HEK293 (cell line): ENCODE data around the gene BABAM1.
A peak's percentile ranks its signal among the peaks of the same experiment; 100 is the strongest.

ENCODE experiments used
- CTCF ChIA-PET: fragments of 350-600 bp; formaldehyde crosslinking; extraction: SDS; loops from one replicate; lab custom pipeline; 2021; ENCODE audit warnings: antibody characterized with exemption; lab: Yijun Ruan, JAX
- POLR2A ChIA-PET: fragments of 300-600 bp; formaldehyde crosslinking; extraction: SDS; loops from one replicate; lab custom pipeline; 2020; ENCODE audit warnings: antibody characterized with exemption, inconsistent platforms; lab: Yijun Ruan, JAX
- H3K27ac ChIP-seq: fragments of 200-500 bp; sonication (Bioruptor generic); 2 replicates; pipeline ENCODE4 v1.5.1; 2014; ENCODE audit warnings: low read depth, low read length, control low read depth, inconsistent platforms; ENCODE audit errors: extremely low read depth
- H3K36me3 ChIP-seq, 2 experiments: fragments of 200-500 bp in 1 of 2; sonication (Bioruptor generic) in 1 of 2; 1 replicate in 1 of 2; 2 replicates in 1 of 2; pipeline ENCODE4 v1.5.1; 2014 to 2017; ENCODE audit warnings: inconsistent platforms in 2 of 2, low read length in 2 of 2; ENCODE audit not compliant: control insufficient read depth in 2 of 2, insufficient read depth in 1 of 2
- H3K4me1 ChIP-seq: fragments of 200-500 bp; sonication (Bioruptor generic); 2 replicates; pipeline ENCODE4 v1.5.1; 2014; ENCODE audit warnings: mild to moderate bottlenecking, low read length, inconsistent platforms; ENCODE audit not compliant: control insufficient read depth, insufficient read depth
- H3K4me3 ChIP-seq: 2 replicates; pipeline ENCODE4 v1.5.1; 2011; ENCODE audit warnings: low read depth, mild to moderate bottlenecking, control low read depth, low read length, moderate library complexity
- H3K9me3 ChIP-seq: fragments of 200-500 bp; sonication (Bioruptor generic); 2 replicates; pipeline ENCODE4 v1.5.1; 2014; ENCODE audit warnings: low read depth, low read length, inconsistent platforms; ENCODE audit not compliant: control insufficient read depth, insufficient read depth
- BCL11B ChIP-seq: fragments of 450-650 bp; formaldehyde crosslinking; IDR thresholded peaks from 2 replicates; pipeline ENCODE4 v1.5.1; 2016; ENCODE audit warnings: low read depth, missing biosample characterization, missing genetic modification characterization
- KLF1 ChIP-seq: fragments of 450-650 bp; formaldehyde crosslinking; IDR thresholded peaks from 2 replicates; pipeline ENCODE4 v1.5.1; 2016; ENCODE audit warnings: missing biosample characterization, missing genetic modification characterization
- KLF10 ChIP-seq: fragments of 450-650 bp; IDR thresholded peaks from 2 replicates; pipeline ENCODE4 v1.5.1; 2018; ENCODE audit warnings: missing biosample characterization, mild to moderate bottlenecking, missing genetic modification characterization
- SCRT1 ChIP-seq: fragments of 450-650 bp; formaldehyde crosslinking; IDR thresholded peaks from 2 replicates; pipeline ENCODE4 v1.5.1; 2016; ENCODE audit warnings: missing biosample characterization, missing genetic modification characterization, borderline replicate concordance
- SCRT2 ChIP-seq: fragments of 450-650 bp; formaldehyde crosslinking; IDR thresholded peaks from 2 replicates; pipeline ENCODE4 v1.5.1; 2016; ENCODE audit warnings: missing biosample characterization, missing genetic modification characterization
- WT1 ChIP-seq: fragments of 450-650 bp; formaldehyde crosslinking; IDR thresholded peaks from 2 replicates; pipeline ENCODE4 v1.5.1; 2016; ENCODE audit warnings: missing biosample characterization, missing genetic modification characterization
- ZBTB48 ChIP-seq: fragments of 450-650 bp; formaldehyde crosslinking; IDR thresholded peaks from 2 replicates; pipeline ENCODE4 v1.5.1; 2016; ENCODE audit warnings: missing biosample characterization, missing genetic modification characterization
- ZNF10 ChIP-seq: fragments of 450-650 bp; formaldehyde crosslinking; IDR thresholded peaks from 2 replicates; pipeline ENCODE4 v1.5.1; 2017; ENCODE audit warnings: missing biosample characterization, missing genetic modification characterization
- ZNF121 ChIP-seq: fragments of 450-650 bp; formaldehyde crosslinking; IDR thresholded peaks from 2 replicates; pipeline ENCODE4 v1.5.1; 2016; ENCODE audit warnings: missing biosample characterization, missing genetic modification characterization
- ZNF16 ChIP-seq: fragments of 450-650 bp; formaldehyde crosslinking; IDR thresholded peaks from 2 replicates; pipeline ENCODE4 v1.5.1; 2016; ENCODE audit warnings: low read depth, missing biosample characterization, missing genetic modification characterization
- ZNF202 ChIP-seq: fragments of 450-650 bp; formaldehyde crosslinking; IDR thresholded peaks from 2 replicates; pipeline ENCODE4 v1.5.1; 2016; ENCODE audit warnings: missing biosample characterization, missing genetic modification characterization, borderline replicate concordance
- ZNF23 ChIP-seq: fragments of 450-650 bp; formaldehyde crosslinking; IDR thresholded peaks from 2 replicates; pipeline ENCODE4 v1.5.1; 2016; ENCODE audit warnings: missing biosample characterization, missing genetic modification characterization, borderline replicate concordance
- ZNF24 ChIP-seq: fragments of 450-650 bp; formaldehyde crosslinking; IDR thresholded peaks from 2 replicates; pipeline ENCODE4 v1.5.1; 2016; ENCODE audit warnings: missing biosample characterization, missing genetic modification characterization
- ZNF366 ChIP-seq: fragments of 450-650 bp; formaldehyde crosslinking; conservative IDR thresholded peaks from 2 replicates; pipeline ENCODE4 v1.5.1; 2016; ENCODE audit warnings: missing biosample characterization, missing genetic modification characterization
- ZNF423 ChIP-seq: fragments of 450-650 bp; formaldehyde crosslinking; IDR thresholded peaks from 2 replicates; pipeline ENCODE4 v1.5.1; 2016; ENCODE audit warnings: missing biosample characterization, missing genetic modification characterization
- ZNF510 ChIP-seq: fragments of 450-650 bp; formaldehyde crosslinking; IDR thresholded peaks from 2 replicates; pipeline ENCODE4 v1.5.1; 2018; ENCODE audit warnings: mild to moderate bottlenecking, missing genetic modification characterization, missing biosample characterization; ENCODE audit not compliant: insufficient replicate concordance
- ZNF629 ChIP-seq: fragments of 450-650 bp; formaldehyde crosslinking; IDR thresholded peaks from 2 replicates; pipeline ENCODE4 v1.5.1; 2017; ENCODE audit warnings: missing biosample characterization, missing genetic modification characterization
- ZSCAN30 ChIP-seq: fragments of 450-650 bp; IDR thresholded peaks from 2 replicates; pipeline ENCODE4 v1.5.1; 2018; ENCODE audit warnings: missing biosample characterization, mild to moderate bottlenecking, missing genetic modification characterization, moderate library complexity
- TF ChIP-seq, protein P1 (sequence below): fragments of 450-650 bp; formaldehyde crosslinking; IDR thresholded peaks from 2 replicates; pipeline ENCODE4 v1.5.1; 2016; ENCODE audit warnings: missing biosample characterization, missing genetic modification characterization
- TF ChIP-seq, protein P2 (sequence below): fragments of 450-650 bp; formaldehyde crosslinking; conservative IDR thresholded peaks from 2 replicates; pipeline ENCODE4 v1.5.1; 2016; ENCODE audit warnings: low read depth, missing biosample characterization, missing genetic modification characterization
- TF ChIP-seq, protein P3 (sequence below): fragments of 450-650 bp; IDR thresholded peaks from 2 replicates; pipeline ENCODE4 v1.5.1; 2018; ENCODE audit warnings: missing biosample characterization, mild to moderate bottlenecking, missing genetic modification characterization

Gene BABAM1

DNA sequence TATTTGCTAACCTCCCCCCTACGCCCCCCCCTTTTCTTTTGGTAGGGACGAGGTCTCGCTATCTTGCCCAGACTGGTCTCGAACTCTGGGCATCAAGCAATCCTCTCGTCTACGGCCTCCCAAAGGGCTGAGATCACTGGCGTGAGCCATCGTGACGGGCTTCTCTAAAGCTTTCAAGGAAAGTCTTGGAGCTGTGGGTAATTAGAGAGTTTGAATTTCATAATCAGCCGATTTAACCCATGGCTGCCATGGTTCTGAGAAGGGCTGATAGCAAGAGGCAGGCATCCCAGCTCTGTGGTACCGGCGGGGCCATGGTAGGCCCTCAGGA, 36.7 kb downstream of the BABAM1 start (continued):
- TF ChIP-seq, protein P1, sequence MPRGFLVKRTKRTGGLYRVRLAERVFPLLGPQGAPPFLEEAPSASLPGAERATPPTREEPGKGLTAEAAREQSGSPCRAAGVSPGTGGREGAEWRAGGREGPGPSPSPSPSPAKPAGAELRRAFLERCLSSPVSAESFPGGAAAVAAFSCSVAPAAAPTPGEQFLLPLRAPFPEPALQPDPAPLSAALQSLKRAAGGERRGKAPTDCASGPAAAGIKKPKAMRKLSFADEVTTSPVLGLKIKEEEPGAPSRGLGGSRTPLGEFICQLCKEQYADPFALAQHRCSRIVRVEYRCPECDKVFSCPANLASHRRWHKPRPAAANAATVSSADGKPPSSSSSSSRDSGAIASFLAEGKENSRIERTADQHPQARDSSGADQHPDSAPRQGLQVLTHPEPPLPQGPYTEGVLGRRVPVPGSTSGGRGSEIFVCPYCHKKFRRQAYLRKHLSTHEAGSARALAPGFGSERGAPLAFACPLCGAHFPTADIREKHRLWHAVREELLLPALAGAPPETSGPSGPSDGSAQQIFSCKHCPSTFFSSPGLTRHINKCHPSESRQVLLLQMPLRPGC (tag by site-specific recombination) = no peak

DNA sequence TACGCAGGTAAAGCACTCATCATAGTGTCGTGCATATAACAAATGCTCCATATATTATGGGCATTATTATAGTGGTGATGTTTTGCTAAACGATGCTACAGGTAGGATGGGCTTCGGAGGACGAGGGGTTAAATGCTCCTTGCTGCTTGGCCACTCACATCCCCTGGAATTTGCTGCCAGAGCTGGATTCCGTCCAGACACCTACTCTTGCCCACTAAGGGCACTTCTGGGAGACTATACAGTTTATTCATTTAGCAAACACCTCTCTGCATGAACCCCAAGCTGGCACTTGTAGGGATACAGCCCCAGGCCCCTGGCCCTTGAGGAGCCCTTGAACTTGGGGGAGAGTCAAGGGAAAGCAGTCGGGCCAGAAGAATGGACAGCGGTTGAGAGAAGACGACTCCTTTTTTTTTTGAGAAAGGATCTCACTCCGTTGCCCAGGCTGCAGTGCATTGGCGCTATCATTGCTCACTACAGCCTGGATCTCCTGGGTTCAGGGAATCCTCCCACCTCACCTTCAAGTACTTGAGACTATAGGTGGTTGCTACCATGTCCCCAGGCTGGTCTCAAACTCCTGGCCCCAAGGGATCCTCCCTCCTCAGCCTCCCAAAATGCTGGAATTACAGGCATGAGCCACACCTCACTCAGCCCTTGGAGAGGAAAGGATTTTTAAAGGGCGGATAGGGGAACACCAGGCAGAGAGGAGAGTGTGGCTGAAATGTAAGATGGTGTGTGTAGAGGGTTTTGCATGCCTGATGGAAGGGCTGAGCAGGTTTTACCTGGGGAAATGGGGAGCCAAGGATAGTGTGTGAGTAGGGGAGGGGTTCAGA, 37.4 kb downstream of the BABAM1 start:
- Histone ChIP-seq H3K27ac (no peak overlapping the region), H3K9me3 (no peaks in the 10 kb centered on the region), H3K4me1 (peaks cover 3% of the 10 kb centered on the region), H3K36me3 (peaks cover 0 to 18% of the 10 kb centered on the region in 2 experiments; a peak in 1 of 3 replicates), H3K4me3 (no peak overlapping the region)
- TF ChIP-seq ZNF121 (tag by site-specific recombination) (peak; percentile 85), SCRT2 (tag by site-specific recombination) (peak; percentile 68), ZNF23 (tag by site-specific recombination) (no peak), ZNF510 (tag by site-specific recombination) (no peak), ZNF423 (tag by site-specific recombination) (no peak), SCRT1 (tag by site-specific recombination) (0 out of 2 replicates have a peak, but pooled peaks have one; percentile 19), ZNF16 (tag by site-specific recombination) (peak; percentile 90), ZNF366 (tag by site-specific recombination) (no peak), WT1 (tag by site-specific recombination) (0 out of 2 replicates have a peak, but pooled peaks have one; percentile 6)
- TF ChIP-seq, protein P2, sequence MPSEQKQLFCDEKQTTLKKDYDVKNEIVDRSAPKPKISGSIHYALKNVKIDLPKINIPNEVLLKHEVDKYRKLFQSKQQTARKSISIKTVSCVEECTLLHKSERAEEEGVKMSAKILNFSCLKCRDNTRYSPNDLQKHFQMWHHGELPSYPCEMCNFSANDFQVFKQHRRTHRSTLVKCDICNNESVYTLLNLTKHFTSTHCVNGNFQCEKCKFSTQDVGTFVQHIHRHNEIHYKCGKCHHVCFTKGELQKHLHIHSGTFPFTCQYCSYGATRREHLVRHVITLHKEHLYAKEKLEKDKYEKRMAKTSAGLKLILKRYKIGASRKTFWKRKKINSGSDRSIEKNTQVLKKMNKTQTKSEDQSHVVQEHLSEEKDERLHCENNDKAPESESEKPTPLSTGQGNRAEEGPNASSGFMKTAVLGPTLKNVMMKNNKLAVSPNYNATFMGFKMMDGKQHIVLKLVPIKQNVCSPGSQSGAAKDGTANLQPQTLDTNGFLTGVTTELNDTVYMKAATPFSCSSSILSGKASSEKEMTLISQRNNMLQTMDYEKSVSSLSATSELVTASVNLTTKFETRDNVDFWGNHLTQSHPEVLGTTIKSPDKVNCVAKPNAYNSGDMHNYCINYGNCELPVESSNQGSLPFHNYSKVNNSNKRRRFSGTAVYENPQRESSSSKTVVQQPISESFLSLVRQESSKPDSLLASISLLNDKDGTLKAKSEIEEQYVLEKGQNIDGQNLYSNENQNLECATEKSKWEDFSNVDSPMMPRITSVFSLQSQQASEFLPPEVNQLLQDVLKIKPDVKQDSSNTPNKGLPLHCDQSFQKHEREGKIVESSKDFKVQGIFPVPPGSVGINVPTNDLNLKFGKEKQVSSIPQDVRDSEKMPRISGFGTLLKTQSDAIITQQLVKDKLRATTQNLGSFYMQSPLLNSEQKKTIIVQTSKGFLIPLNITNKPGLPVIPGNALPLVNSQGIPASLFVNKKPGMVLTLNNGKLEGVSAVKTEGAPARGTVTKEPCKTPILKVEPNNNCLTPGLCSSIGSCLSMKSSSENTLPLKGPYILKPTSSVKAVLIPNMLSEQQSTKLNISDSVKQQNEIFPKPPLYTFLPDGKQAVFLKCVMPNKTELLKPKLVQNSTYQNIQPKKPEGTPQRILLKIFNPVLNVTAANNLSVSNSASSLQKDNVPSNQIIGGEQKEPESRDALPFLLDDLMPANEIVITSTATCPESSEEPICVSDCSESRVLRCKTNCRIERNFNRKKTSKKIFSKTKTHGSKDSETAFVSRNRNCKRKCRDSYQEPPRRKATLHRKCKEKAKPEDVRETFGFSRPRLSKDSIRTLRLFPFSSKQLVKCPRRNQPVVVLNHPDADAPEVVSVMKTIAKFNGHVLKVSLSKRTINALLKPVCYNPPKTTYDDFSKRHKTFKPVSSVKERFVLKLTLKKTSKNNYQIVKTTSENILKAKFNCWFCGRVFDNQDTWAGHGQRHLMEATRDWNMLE = no peak
- ChIA-PET POLR2A (interaction anchor here (0.5 to 2.8 kb wide), 19 partner anchors 8 to 1013 kb away, joined by 3 to 28 read pairs (median 4); partner anchors contain the start of genes BABAM1, NR2F6 and USE1), CTCF (interaction anchor here (0.5 to 1.7 kb wide), 17 partner anchors 8 to 969 kb away, joined by 3 to 9 read pairs (median 4); partner anchors contain the start of genes ANO8 and IQCN)

DNA sequence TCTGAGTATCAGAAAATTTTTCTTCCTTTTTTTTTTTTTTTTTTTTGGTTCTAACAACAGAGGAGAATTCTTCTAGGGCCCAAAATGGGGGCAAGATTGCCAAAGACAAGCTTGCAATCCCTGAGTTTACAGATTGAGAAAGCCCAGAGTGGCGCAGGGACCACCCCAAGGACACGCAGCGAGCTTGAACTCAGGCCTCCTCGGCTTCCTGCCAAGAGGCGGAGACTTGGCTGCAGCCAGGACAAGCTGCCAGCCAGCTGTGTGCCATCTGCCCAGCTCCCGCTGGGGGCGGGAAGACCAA, 37.9 kb downstream of the BABAM1 start:
- H3K9me3 ChIP-seq = no peaks in the 10 kb centered on the region
- H3K4me3 ChIP-seq = peak overlapping the region; percentile 16; the same call in 1 of the 2 replicates
- H3K36me3 ChIP-seq = peaks cover 0 to 16% of the 10 kb centered on the region in 2 experiments; a peak in 1 of 3 replicates
- CTCF ChIA-PET = interaction anchor here (0.5 to 1.7 kb wide), 13 partner anchors 9 to 969 kb away, joined by 3 to 9 read pairs (median 3); partner anchors contain the start of genes ANO8 and IQCN
- POLR2A ChIA-PET = interaction anchor here (0.5 to 2.8 kb wide), 18 partner anchors 8 to 1013 kb away, joined by 3 to 28 read pairs (median 4); partner anchors contain the start of genes BABAM1, NR2F6 and USE1
- H3K27ac ChIP-seq = no peak overlapping the region
- H3K4me1 ChIP-seq = peaks cover 3% of the 10 kb centered on the region
- TF ChIP-seq BCL11B (tag by site-specific recombination) (0 out of 2 replicates have a peak, but pooled peaks have one; percentile 25), ZNF629 (no peak), ZNF202 (tag by site-specific recombination) (no peak), ZNF24 (tag by site-specific recombination) (0 out of 2 replicates have a peak, but pooled peaks have one; percentile 51), ZBTB48 (tag by site-specific recombination) (peak; percentile 14; the same call in 1 of the 2 replicates), ZSCAN30 (tag by site-specific recombination) (peak; percentile 89), KLF1 (tag by site-specific recombination) (no peak; the same call in 1 of the 2 replicates), ZNF10 (tag by site-specific recombination) (0 out of 2 replicates have a peak, but pooled peaks have one; percentile 32), KLF10 (tag by site-specific recombination) (0 out of 2 replicates have a peak, but pooled peaks have one; percentile 81)
- TF ChIP-seq, protein P3, sequence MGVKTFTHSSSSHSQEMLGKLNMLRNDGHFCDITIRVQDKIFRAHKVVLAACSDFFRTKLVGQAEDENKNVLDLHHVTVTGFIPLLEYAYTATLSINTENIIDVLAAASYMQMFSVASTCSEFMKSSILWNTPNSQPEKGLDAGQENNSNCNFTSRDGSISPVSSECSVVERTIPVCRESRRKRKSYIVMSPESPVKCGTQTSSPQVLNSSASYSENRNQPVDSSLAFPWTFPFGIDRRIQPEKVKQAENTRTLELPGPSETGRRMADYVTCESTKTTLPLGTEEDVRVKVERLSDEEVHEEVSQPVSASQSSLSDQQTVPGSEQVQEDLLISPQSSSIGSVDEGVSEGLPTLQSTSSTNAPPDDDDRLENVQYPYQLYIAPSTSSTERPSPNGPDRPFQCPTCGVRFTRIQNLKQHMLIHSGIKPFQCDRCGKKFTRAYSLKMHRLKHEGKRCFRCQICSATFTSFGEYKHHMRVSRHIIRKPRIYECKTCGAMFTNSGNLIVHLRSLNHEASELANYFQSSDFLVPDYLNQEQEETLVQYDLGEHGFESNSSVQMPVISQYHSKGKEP = peak; percentile 91; the same call in 1 of the 2 replicates
